SK-N-SH treated with all-trans-retinoic acid at 6 μM for 48 hours (cell line): ENCODE results near the gene FAM13B.

Source experiments
- ATAC-seq: fragments of 200-7000 bp; cut with Tn5 transposase; 3 replicates; pipeline ENCODE4 v1.9.1; 2020; ENCODE audit warnings: mild to moderate bottlenecking, moderate library complexity
- ARNTL ChIP-seq: fragments of 450-650 bp; formaldehyde crosslinking; IDR thresholded peaks from 2 replicates; pipeline ENCODE4 v1.5.0; 2020; ENCODE audit warnings: low read depth, mild to moderate bottlenecking, moderate library complexity, borderline replicate concordance
- BACH2 ChIP-seq: fragments of 250-450 bp; sonication (Bioruptor Pico); IDR thresholded peaks from 2 replicates; pipeline ENCODE4 v1.9.0; 2021; ENCODE audit warnings: mild to moderate bottlenecking, borderline replicate concordance
- CREB5 ChIP-seq: fragments of 250-450 bp; sonication (Bioruptor Pico); IDR thresholded peaks from 2 replicates; pipeline ENCODE4 v1.5.1; 2020; ENCODE audit warnings: low read depth, mild to moderate bottlenecking, moderate library complexity
- CSDC2 ChIP-seq: fragments of 250-450 bp; sonication (Bioruptor Pico); IDR thresholded peaks from 2 replicates; pipeline ENCODE4 v1.5.0; 2020; ENCODE audit warnings: mild to moderate bottlenecking, moderate library complexity
- CSRNP3 ChIP-seq: fragments of 250-450 bp; sonication (Bioruptor Pico); IDR thresholded peaks from 2 replicates; pipeline ENCODE4 v1.5.1; 2021; ENCODE audit warnings: mild to moderate bottlenecking, moderate library complexity
- ESRRG ChIP-seq: fragments of 250-450 bp; sonication (Bioruptor Pico); IDR thresholded peaks from 2 replicates; pipeline ENCODE4 v1.6.1; 2021; ENCODE audit warnings: mild to moderate bottlenecking
- ISL1 ChIP-seq: fragments of 250-450 bp; sonication (Bioruptor Pico); IDR thresholded peaks from 2 replicates; pipeline ENCODE4 v2.1.2; 2022; ENCODE audit warnings: mild to moderate bottlenecking, moderate library complexity
- PATZ1 ChIP-seq: fragments of 250-450 bp; sonication (Bioruptor Pico); IDR thresholded peaks from 2 replicates; pipeline ENCODE4 v1.8.0; 2020; ENCODE audit warnings: mild to moderate bottlenecking, moderate library complexity, borderline replicate concordance
- PPARA ChIP-seq: fragments of 250-450 bp; sonication (Bioruptor Pico); IDR thresholded peaks from 2 replicates; pipeline ENCODE4 v1.5.0; 2020; ENCODE audit warnings: mild to moderate bottlenecking, borderline replicate concordance
- RARB ChIP-seq: fragments of 250-450 bp; sonication (Bioruptor Pico); IDR thresholded peaks from 2 replicates; pipeline ENCODE4 v1.8.0; 2021; ENCODE audit warnings: mild to moderate bottlenecking, moderate library complexity
- SNAI2 ChIP-seq: fragments of 250-450 bp; sonication (Bioruptor Pico); IDR thresholded peaks from 2 replicates; pipeline ENCODE4 v1.5.0; 2020; ENCODE audit warnings: mild to moderate bottlenecking, moderate library complexity
- TCF4 ChIP-seq: fragments of 250-450 bp; sonication (Bioruptor Pico); IDR thresholded peaks from 2 replicates; pipeline ENCODE4 v1.8.0; 2021; ENCODE audit warnings: mild to moderate bottlenecking, moderate library complexity, borderline replicate concordance
- TOX ChIP-seq: fragments of 250-450 bp; sonication (Bioruptor Pico); IDR thresholded peaks from 2 replicates; pipeline ENCODE4 v1.8.0; 2021; ENCODE audit warnings: mild to moderate bottlenecking, moderate library complexity, borderline replicate concordance
- TSHZ2 ChIP-seq: fragments of 250-450 bp; sonication (Bioruptor Pico); IDR thresholded peaks from 2 replicates; pipeline ENCODE4 v1.5.0; 2020; ENCODE audit warnings: mild to moderate bottlenecking, moderate library complexity
- ZC3H10 ChIP-seq: fragments of 250-450 bp; sonication (Bioruptor Pico); IDR thresholded peaks from 2 replicates; pipeline ENCODE4 v1.5.1; 2021; ENCODE audit warnings: mild to moderate bottlenecking, moderate library complexity
- ZNF565 ChIP-seq: fragments of 450-650 bp; formaldehyde crosslinking; conservative IDR thresholded peaks from 2 replicates; pipeline ENCODE4 v1.5.0; 2020; ENCODE audit warnings: low read depth, mild to moderate bottlenecking, moderate library complexity
- ZNF70 ChIP-seq: fragments of 450-650 bp; formaldehyde crosslinking; IDR thresholded peaks from 2 replicates; pipeline ENCODE4 v1.5.0; 2020; ENCODE audit warnings: mild to moderate bottlenecking, moderate library complexity
- ZNF8 ChIP-seq: fragments of 450-650 bp; formaldehyde crosslinking; IDR thresholded peaks from 2 replicates; pipeline ENCODE4 v1.5.0; 2020; ENCODE audit warnings: mild to moderate bottlenecking, moderate library complexity

FAM13B gene

GRCh38 chr5:137901011-137901817 lies 131.7 kb downstream of the FAM13B start (continued):
- TF ChIP-seq CREB5 (CRISPR knock-in tag) (no peak), ZNF70 (CRISPR knock-in tag) (no peak), TOX (CRISPR knock-in tag) (no peak)
- TF ChIP-seq, all 23 proteins: peak for 0

- no peak for ATAC-seq
- TF ChIP-seq RARB (CRISPR knock-in tag) (no peak), PATZ1 (CRISPR knock-in tag) (no peak), ESRRG (CRISPR knock-in tag) (no peak), ARNTL (no peak), ZNF70 (CRISPR knock-in tag) (no peak), CSRNP3 (CRISPR knock-in tag) (no peak), TCF4 (CRISPR knock-in tag) (no peak), SNAI2 (CRISPR knock-in tag) (no peak), ZC3H10 (CRISPR knock-in tag) (no peak), CSDC2 (no peak), ZNF565 (CRISPR knock-in tag) (no peak)
These were observed 133.4 kb downstream of the FAM13B start for GRCh38 chr5:137899493-137899892.

GRCh38 chr5:137896560-137896959 lies 136.3 kb downstream of the FAM13B start:
- ATAC-seq, result no peak
- no peak for TF ChIP-seq ESRRG (CRISPR knock-in tag)
- no peak for TF ChIP-seq CREB5 (CRISPR knock-in tag)
- no peak for TF ChIP-seq ZNF70 (CRISPR knock-in tag)
- no peak for TF ChIP-seq TCF4 (CRISPR knock-in tag)
- TF ChIP-seq CSDC2, result no peak
- TF ChIP-seq, all 23 proteins: peak for 0

GRCh38 chr5:137894586-137894985 lies 138.3 kb downstream of the FAM13B start:
- ATAC-seq, result no peak
- TF ChIP-seq BACH2 (CRISPR knock-in tag), result no peak
- no peak for TF ChIP-seq SNAI2 (CRISPR knock-in tag)
- TF ChIP-seq ZNF8 (CRISPR knock-in tag), result no peak
- TF ChIP-seq ARNTL, result no peak
- no peak for TF ChIP-seq PPARA
- TF ChIP-seq TSHZ2 (CRISPR knock-in tag), result no peak
- no peak for TF ChIP-seq ISL1 (CRISPR knock-in tag)
